Endothelial cell of umbilical vein (primary cell): ENCODE data around the gene TPM4. TPM values are rescaled to one million over a fixed set of nuclear protein-coding genes. Genes with fewer than 3 reads are reported as not detected.

Experiments used
- BruUV-seq: library from RNA; stranded (reverse); fragments of 400-500 nt; replicated peaks from 2 replicates; lab custom pipeline; 2021; lab: Mats Ljungman, UMichigan
- CTCF ChIA-PET: fragments of 300-600, 350-600 bp; sonication (Branson Sonifier 250); formaldehyde crosslinking; loops from one replicate; lab custom pipeline; 2021; ENCODE audit warnings: antibody characterized with exemption, inconsistent platforms; lab: Charles Lee
- POLR2A ChIA-PET: fragments of 300-600, 350-600 bp; sonication (Branson Sonifier 250); formaldehyde crosslinking; loops from one replicate; lab custom pipeline; 2021; ENCODE audit warnings: antibody characterized with exemption, inconsistent platforms; lab: Charles Lee
- DNase-seq: peaks from one replicate; pipeline ENCODE4 v3.0.0-alpha.2; 2011; ENCODE audit warnings: low read depth, low spot score
- FAIRE-seq: peaks from 2 replicates; lab custom pipeline; 2011; peaks lifted over from hg19 to GRCh38; lab: Jason Lieb, UNC
- H2AFZ ChIP-seq: 2 replicates; pipeline ENCODE4 v1.6.0; 2012; ENCODE audit warnings: low read depth, low read length, control low read depth, inconsistent platforms
- H3K27ac ChIP-seq: 2 replicates; pipeline ENCODE4 v1.5.1; 2011; ENCODE audit warnings: low read depth, mild to moderate bottlenecking, control low read depth, low read length, moderate library complexity; ENCODE audit not compliant: insufficient read depth
- H3K27me3 ChIP-seq, 2 experiments: 2 replicates each; pipeline versions ENCODE4 v1.6.0 to v1.6.1; 2011; ENCODE audit warnings: low read length in 2 of 2, mixed read lengths in 1 of 2; ENCODE audit not compliant: control insufficient read depth in 2 of 2, insufficient read depth in 2 of 2
- H3K36me3 ChIP-seq, 2 experiments: 2 replicates in 1 of 2; 3 replicates in 1 of 2; pipeline ENCODE4 v1.5.1; 2011; ENCODE audit warnings: low read length in 2 of 2, mild to moderate bottlenecking in 1 of 2, moderate library complexity in 1 of 2; ENCODE audit not compliant: control insufficient read depth in 2 of 2, insufficient read depth in 2 of 2; ENCODE audit errors: extremely low read depth in 1 of 2
- H3K4me1 ChIP-seq: 3 replicates; pipeline ENCODE4 v1.5.1; 2011; ENCODE audit warnings: mild to moderate bottlenecking, low read length; ENCODE audit not compliant: control insufficient read depth, insufficient read depth; ENCODE audit errors: extremely low read depth
- H3K4me2 ChIP-seq: 2 replicates; pipeline ENCODE4 v1.6.1; 2011; ENCODE audit warnings: low read length, control low read depth, mixed read lengths; ENCODE audit not compliant: insufficient read depth
- H3K4me3 ChIP-seq, 3 experiments: fragments of 200-600 bp in 1 of 3; sonication (generic), shearing (Covaris generic) in 1 of 3; replicated peaks in 1 of 3; 2 replicates each; pipeline ENCODE4 v1.5.1; 2011 to 2016; ENCODE audit warnings: control low read depth in 3 of 3, low read length in 3 of 3, mild to moderate bottlenecking in 2 of 3, inconsistent platforms in 1 of 3, low read depth in 1 of 3, moderate library complexity in 1 of 3; ENCODE audit not compliant: insufficient read depth in 1 of 3
- H3K79me2 ChIP-seq: 2 replicates; pipeline ENCODE4 v1.6.0; 2012; ENCODE audit warnings: low read length, inconsistent platforms; ENCODE audit not compliant: control insufficient read depth, insufficient read depth
- H3K9ac ChIP-seq: replicated peaks from 2 replicates; pipeline ENCODE3; 2011; ENCODE audit warnings: low read length, control low read depth; ENCODE audit not compliant: insufficient read depth; ENCODE audit errors: extremely low read depth
- H3K9me1 ChIP-seq: replicated peaks from 3 replicates; pipeline ENCODE4 v1.6.0; 2011; ENCODE audit warnings: mild to moderate bottlenecking, low read length; ENCODE audit not compliant: control insufficient read depth, insufficient read depth; ENCODE audit errors: extremely low read depth
- H3K9me3 ChIP-seq: replicated peaks from 2 replicates; pipeline ENCODE4 v1.5.1; 2012; ENCODE audit warnings: low read length, inconsistent platforms; ENCODE audit not compliant: control insufficient read depth, insufficient read depth
- H4K20me1 ChIP-seq: replicated peaks from 2 replicates; pipeline ENCODE3; 2011; ENCODE audit warnings: mild to moderate bottlenecking, low read length; ENCODE audit not compliant: control insufficient read depth, insufficient read depth; ENCODE audit errors: extremely low read depth
- CTCF ChIP-seq, 2 donors: IDR thresholded peaks; 1 replicate in 1 of 2; 2 replicates in 1 of 2; pipeline ENCODE4 v1.5.1; 2011; ENCODE audit warnings: low read length in 2 of 2, mild to moderate bottlenecking in 2 of 2, moderate library complexity in 2 of 2, control low read depth in 1 of 2, inconsistent platforms in 1 of 2, low read depth in 1 of 2; ENCODE audit not compliant: insufficient read depth in 1 of 2; ENCODE audit errors: extremely low read depth in 1 of 2
- EZH2 ChIP-seq: IDR thresholded peaks from 2 replicates; pipeline ENCODE4 v1.6.1; 2012; ENCODE audit warnings: borderline replicate concordance, low read depth, mild to moderate bottlenecking, moderate library complexity, low read length, inconsistent platforms; ENCODE audit not compliant: severe bottlenecking
- FOS ChIP-seq: IDR thresholded peaks from 2 replicates; pipeline ENCODE4 v1.6.1; 2011; ENCODE audit warnings: mild to moderate bottlenecking, low read length, moderate library complexity, borderline replicate concordance; ENCODE audit not compliant: insufficient read depth
- GATA2 ChIP-seq: IDR thresholded peaks from 2 replicates; pipeline ENCODE4 v1.7.0; 2011; ENCODE audit warnings: low read depth, mild to moderate bottlenecking, moderate library complexity, mixed read lengths, low read length; ENCODE audit not compliant: insufficient read length, insufficient read depth
- JUN ChIP-seq: IDR thresholded peaks from 2 replicates; pipeline ENCODE4 v1.6.1; 2011; ENCODE audit warnings: borderline replicate concordance, low read depth; ENCODE audit not compliant: insufficient read length, insufficient read depth
- MAX ChIP-seq: IDR thresholded peaks from 2 replicates; pipeline ENCODE4 v1.6.1; 2011; ENCODE audit not compliant: insufficient read depth, insufficient read length
- MYC ChIP-seq: IDR thresholded peaks from one replicate; pipeline ENCODE4 v1.6.1; 2011; ENCODE audit warnings: mild to moderate bottlenecking, low read depth, low read length
- POLR2A ChIP-seq: IDR thresholded peaks from 2 replicates; pipeline ENCODE4 v1.6.1; 2012; ENCODE audit warnings: low read depth, mild to moderate bottlenecking, control low read depth, low read length
- POLR2AphosphoS5 ChIP-seq: IDR thresholded peaks from 2 replicates; pipeline ENCODE4 v1.6.1; 2012; ENCODE audit warnings: low read depth, mild to moderate bottlenecking, control low read depth, low read length, moderate library complexity; ENCODE audit not compliant: insufficient read depth
- dilution Hi-C: fragments of 300-500 bp; cut with MboI; formaldehyde crosslinking; loops from one replicate; pipeline ENCODE4 v1.15.0; 2019; ENCODE audit warnings: low sequenced_read_pairs; ENCODE audit not compliant: extremely low pct_ligation_motif_present
- intact Hi-C: fragments of 100-400 bp; cut with micrococcal nuclease; formaldehyde crosslinking; loops from one replicate; pipeline ENCODE4 v1.10.0; 2022
- polyA plus RNA-seq, 4 experiments: library from polyadenylated mRNA; depleted of rRNA in 3 of 4; stranded (reverse) in 3 of 4; unstranded in 1 of 4; fragments of >200 nt; gene quantifications; 2 replicates each; pipeline versions ENCODE4 v1.2.1 to v1.2.3, GENCODE V29; 2011 to 2012; ENCODE audit warnings: missing spikeins in 1 of 4
- total RNA-seq: library from RNA; stranded (reverse); gene quantifications from 2 replicates; pipeline ENCODE4 v1.2.3, GENCODE V29; 2021

The TPM4 gene
- total and polyA plus RNA-seq, 2 donors (not counting 3 experiments of a cell fraction or from before 2014, with no cell fraction given) = 430 to 924 TPM

- Histone ChIP-seq H4K20me1 (no peaks in the 10 kb centered on the region), H2AFZ (no peak within 1 kb of the TSS), H3K27me3 (peaks cover 0 to 2% of the 10 kb centered on the region in 2 experiments), H3K9me1 (no peaks in the 10 kb centered on the region), H3K9me3 (no peaks in the 10 kb centered on the region), H3K79me2 (no peaks in the 10 kb centered on the region), H3K4me1 (no peaks in the 10 kb centered on the region), H3K9ac (no peak within 1 kb of the TSS), H3K4me3 (no peak within 1 kb of the TSS), H3K36me3 (no peaks in the 10 kb centered on the region), H3K27ac (no peak within 1 kb of the TSS), H3K4me2 (no peak within 1 kb of the TSS)
- dilution Hi-C loops = no loop called here
- TF ChIP-seq JUN (no peak), FOS (no peak), POLR2A (no peak), CTCF (IDR thresholded peaks at IDR 0.05; ENCODE audit: extremely low read depth in 1 of 2, insufficient read depth in 1 of 2, low read depth in 1 of 2, low read length in 2 of 2) (no peak), POLR2AphosphoS5 (no peak), EZH2 (no peak), MYC (no peak), MAX (no peak), GATA2 (no peak)
- no peak for DNase-seq
- ChIA-PET POLR2A (no interaction called here), CTCF (interaction anchor here (1.0 kb wide), 1 partner anchor 10 kb away, joined by 3 read pairs; no protein-coding TSS in a partner anchor)
- BruUV-seq = no TSS peak
- intact Hi-C loops = no loop called here
- no peak for FAIRE-seq
Observed at GRCh38 chr19:16143399-16144215, 67.3 kb downstream of the TPM4 start, which contains the start of gene HSH2D. TSS of gene HSH2D (plus strand) at chr19:16143685. CDS start at chr19:16148751, 5,066 bp downstream.
